PC-9 (cell line): ENCODE data around the gene CAMTA1. TPM values are rescaled to one million over a fixed set of nuclear protein-coding genes. Genes with fewer than 3 reads are reported as not detected.

Experiments used
- BruUV-seq: library from RNA; stranded (reverse); fragments of 400-500 nt; replicated peaks from 2 replicates; lab custom pipeline; 2021; lab: Mats Ljungman, UMichigan
- CTCF ChIA-PET: fragments of 300-600 bp; sonication (Branson Sonifier 250); formaldehyde crosslinking; loops from one replicate; lab custom pipeline; 2022; ENCODE audit warnings: antibody characterized with exemption; lab: Charles Lee
- POLR2A ChIA-PET: fragments of 300-600 bp; sonication (Branson Sonifier 250); formaldehyde crosslinking; loops from one replicate; lab custom pipeline; 2022; ENCODE audit warnings: antibody characterized with exemption; ENCODE audit not compliant: unreplicated experiment; lab: Charles Lee
- DNase-seq, 2 experiments: peaks; one replicate each; pipeline versions ENCODE4 v3.0.0 to v3.0.0-alpha.2; 2015 to 2022; ENCODE audit warnings: mixed read lengths in 1 of 2
- H2AFZ ChIP-seq: fragments of 200-600 bp; sonication (generic); 2 replicates; pipeline ENCODE4 v1.8.1; 2017; ENCODE audit warnings: antibody characterized with exemption
- H3F3A ChIP-seq: fragments of 200-600 bp; sonication (generic); 2 replicates; pipeline ENCODE4 v1.8.1; 2017; ENCODE audit warnings: antibody characterized with exemption, mild to moderate bottlenecking, low read depth; ENCODE audit not compliant: insufficient read depth
- H3K27ac ChIP-seq: fragments of 200-600 bp; sonication (generic); 2 replicates; pipeline ENCODE4 v1.6.1; 2016; ENCODE audit warnings: mixed run types
- H3K27me3 ChIP-seq: fragments of 200-600 bp; sonication (generic); 2 replicates; pipeline ENCODE4 v1.6.1; 2016; ENCODE audit warnings: low read depth, mixed run types; ENCODE audit not compliant: insufficient read depth
- H3K36me3 ChIP-seq: fragments of 200-600 bp; sonication (generic); 2 replicates; pipeline ENCODE4 v1.6.1; 2016; ENCODE audit warnings: low read depth, mixed run types
- H3K4me1 ChIP-seq: fragments of 200-600 bp; sonication (generic); replicated peaks from 2 replicates; pipeline ENCODE4 v1.6.1; 2016; ENCODE audit warnings: mixed run types; ENCODE audit not compliant: insufficient read depth
- H3K4me2 ChIP-seq: fragments of 200-600 bp; sonication (generic); 2 replicates; pipeline ENCODE4 v1.6.1; 2017; ENCODE audit warnings: mixed run types
- H3K4me3 ChIP-seq: fragments of 200-600 bp; sonication (generic); 2 replicates; pipeline ENCODE4 v1.6.1; 2016; ENCODE audit warnings: mixed run types
- H3K79me2 ChIP-seq: fragments of 200-600 bp; sonication (generic); 2 replicates; pipeline ENCODE4 v1.6.1; 2017; ENCODE audit warnings: low read depth, mixed run types
- H3K9me2 ChIP-seq: fragments of 200-600 bp; sonication (generic); 2 replicates; pipeline ENCODE4 v1.8.1; 2017; ENCODE audit warnings: mild to moderate bottlenecking; ENCODE audit not compliant: insufficient read depth
- H3K9me3 ChIP-seq: fragments of 200-600 bp; sonication (generic); 2 replicates; pipeline ENCODE4 v1.8.1; 2016; ENCODE audit warnings: low read depth; ENCODE audit not compliant: insufficient read depth
- H4K20me1 ChIP-seq: fragments of 200-600 bp; sonication (generic); 2 replicates; pipeline ENCODE4 v1.8.1; 2017; ENCODE audit not compliant: insufficient read depth
- CTCF ChIP-seq: fragments of 200-600 bp; sonication (generic); conservative IDR thresholded peaks from 2 replicates; pipeline ENCODE4 v1.6.1; 2017; ENCODE audit warnings: mixed run types, antibody characterized with exemption, mild to moderate bottlenecking, moderate library complexity
- EZH2 ChIP-seq: fragments of 200-600 bp; sonication (generic); IDR thresholded peaks from 2 replicates; pipeline ENCODE4 v1.8.0; 2017; ENCODE audit warnings: antibody characterized with exemption, low read depth
- intact Hi-C: fragments of 100-400 bp; cut with micrococcal nuclease; formaldehyde crosslinking; loops from one replicate; pipeline ENCODE4 v1.10.0; 2022; ENCODE audit not compliant: unreplicated experiment
- total RNA-seq: library from RNA; stranded (reverse); gene quantifications from 2 replicates; pipeline ENCODE4 v1.2.3, GENCODE V29; 2021

The CAMTA1 gene
- total RNA-seq, 1 experiment from 2014 or later = 72.3 TPM

DNA sequence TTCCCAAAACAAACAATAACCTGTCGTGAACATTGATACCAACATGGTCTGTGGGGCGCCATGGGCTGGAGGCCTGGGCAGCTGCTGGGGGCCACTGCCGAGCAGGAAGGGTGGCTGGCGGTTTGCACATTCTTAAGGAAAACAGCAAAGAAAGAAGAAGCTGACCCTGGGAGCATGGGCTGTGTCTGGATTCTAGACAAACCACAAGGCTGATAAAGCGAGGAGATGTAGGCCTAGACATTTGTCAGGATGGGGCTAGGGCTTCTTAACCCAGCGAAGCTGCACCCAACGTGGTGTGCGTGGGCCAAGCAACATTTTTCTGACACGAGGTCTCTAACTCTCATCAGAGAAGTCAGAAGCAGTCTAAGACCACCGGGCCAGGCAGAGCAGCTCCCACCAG, 663.7 kb downstream of the CAMTA1 start:
- Histone ChIP-seq H3K9me2 (no peaks in the 10 kb centered on the region), H3K79me2 (no peaks in the 10 kb centered on the region), H3K4me3 (no peak overlapping the region), H4K20me1 (no peaks in the 10 kb centered on the region), H3F3A (no peaks in the 10 kb centered on the region), H3K4me2 (no peak overlapping the region), H2AFZ (no peak overlapping the region), H3K27me3 (peaks cover 57% of the 10 kb centered on the region), H3K4me1 (no peaks in the 10 kb centered on the region), H3K27ac (no peak overlapping the region), H3K9me3 (no peaks in the 10 kb centered on the region), H3K36me3 (no peaks in the 10 kb centered on the region)
- ChIA-PET CTCF (interaction anchor here (0.7 kb wide), 1 partner anchor 131 kb away, joined by 4 read pairs; no protein-coding TSS in a partner anchor), POLR2A (no interaction called here)
- no peak for DNase-seq
- BruUV-seq = no TSS peak
- intact Hi-C loops = no loop called here
- TF ChIP-seq EZH2 (no peak), CTCF (no peak)

DNA sequence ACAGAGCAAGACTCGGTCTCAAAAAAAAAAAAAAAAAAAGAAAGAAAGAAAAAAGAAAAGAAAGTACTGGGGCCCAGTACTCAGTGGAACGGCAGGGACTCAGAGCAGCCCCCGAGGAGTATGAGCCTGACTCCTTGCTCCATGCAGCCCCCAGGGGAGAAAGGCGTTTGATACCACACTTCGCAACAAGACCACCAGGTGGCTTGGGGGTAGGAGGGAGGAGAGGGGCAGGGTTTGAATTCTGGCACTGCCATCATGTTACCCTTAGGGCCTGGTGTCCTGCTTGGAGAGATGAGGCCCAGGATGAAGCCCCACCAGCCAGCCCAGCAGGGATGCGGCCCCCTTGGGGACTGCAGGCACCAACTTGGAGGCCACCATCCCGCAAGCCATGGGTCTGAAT, 664.5 kb downstream of the CAMTA1 start:
- no peak for TF ChIP-seq CTCF
- TF ChIP-seq EZH2 = no peak
- Histone ChIP-seq H3K9me3 (no peaks in the 10 kb centered on the region), H3K36me3 (no peaks in the 10 kb centered on the region), H3K4me1 (no peaks in the 10 kb centered on the region), H3F3A (no peaks in the 10 kb centered on the region), H3K4me3 (no peak overlapping the region), H2AFZ (no peak overlapping the region), H3K9me2 (no peaks in the 10 kb centered on the region), H3K79me2 (no peaks in the 10 kb centered on the region), H3K27me3 (peaks cover 64% of the 10 kb centered on the region), H3K27ac (no peak overlapping the region), H3K4me2 (no peak overlapping the region), H4K20me1 (no peaks in the 10 kb centered on the region)
- CTCF ChIA-PET = interaction anchor here (0.7 kb wide), 1 partner anchor 130 kb away, joined by 4 read pairs; no protein-coding TSS in a partner anchor
- POLR2A ChIA-PET = no interaction called here
- intact Hi-C loops = no loop called here
- no TSS peak for BruUV-seq
- no peak for DNase-seq

- CTCF ChIA-PET = no interaction called here
- POLR2A ChIA-PET = no interaction called here
- no peaks in the 10 kb centered on the region for H3K4me1 ChIP-seq
- no TSS peak for BruUV-seq
- no peaks in the 10 kb centered on the region for H3K79me2 ChIP-seq
- no peaks in the 10 kb centered on the region for H3K36me3 ChIP-seq
- H3K9me3 ChIP-seq = no peaks in the 10 kb centered on the region
- H3F3A ChIP-seq = no peaks in the 10 kb centered on the region
- no peaks in the 10 kb centered on the region for H3K9me2 ChIP-seq
- no peaks in the 10 kb centered on the region for H4K20me1 ChIP-seq
- H3K4me2 ChIP-seq = no peak overlapping the region
- no peak overlapping the region for H2AFZ ChIP-seq
- no peak overlapping the region for H3K4me3 ChIP-seq
- peaks cover 75% of the 10 kb centered on the region for H3K27me3 ChIP-seq
- no peak for DNase-seq
- TF ChIP-seq EZH2 = no peak
- TF ChIP-seq CTCF = no peak
- intact Hi-C loops = no loop called here
- H3K27ac ChIP-seq = no peak overlapping the region
Observed at GRCh38 chr1:7450838-7451237, 665.6 kb downstream of the CAMTA1 start.
